Measurements from ENCODE around the gene NOM1. TPM values are rescaled to one million over a fixed set of nuclear protein-coding genes. Genes with fewer than 3 reads are reported as not detected.

NOM1 gene
- total RNA-seq, 3 donors from 2014 or later: 13.9 to 20.9 (median 15.9) TPM

DNA sequence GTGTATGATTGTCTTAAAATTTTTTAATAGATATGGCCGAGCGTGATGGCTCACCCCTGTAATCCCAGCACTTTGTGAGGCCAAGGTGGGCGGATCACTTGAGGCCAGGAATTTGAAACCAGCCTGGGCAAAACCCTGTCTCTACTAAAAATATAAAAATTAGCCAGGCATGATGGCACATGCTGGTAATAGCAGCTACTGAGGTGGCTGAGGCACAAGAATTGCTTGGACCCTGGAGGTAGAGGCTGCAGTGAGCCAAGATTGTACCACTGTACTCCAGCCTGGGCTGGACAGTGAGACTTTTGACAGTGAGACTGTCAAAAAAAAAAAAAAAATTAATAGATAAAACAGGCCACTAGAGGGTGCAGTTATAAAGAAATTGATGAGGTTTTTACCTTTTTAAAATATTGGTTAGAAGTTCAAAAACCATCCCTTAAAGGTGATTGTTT is 20.5 kb downstream of the NOM1 start:
- ATAC-seq (peak; percentile 62), DNase-seq (no peak)
- H3K9me3 ChIP-seq: no peaks in the 10 kb centered on the region
- peaks cover under 1% of the 10 kb centered on the region for H3K36me3 ChIP-seq (ENCODE audit: low read depth)
- H3K4me1 ChIP-seq (ENCODE audit: low read depth): no peaks in the 10 kb centered on the region
- TF ChIP-seq, protein P1, sequence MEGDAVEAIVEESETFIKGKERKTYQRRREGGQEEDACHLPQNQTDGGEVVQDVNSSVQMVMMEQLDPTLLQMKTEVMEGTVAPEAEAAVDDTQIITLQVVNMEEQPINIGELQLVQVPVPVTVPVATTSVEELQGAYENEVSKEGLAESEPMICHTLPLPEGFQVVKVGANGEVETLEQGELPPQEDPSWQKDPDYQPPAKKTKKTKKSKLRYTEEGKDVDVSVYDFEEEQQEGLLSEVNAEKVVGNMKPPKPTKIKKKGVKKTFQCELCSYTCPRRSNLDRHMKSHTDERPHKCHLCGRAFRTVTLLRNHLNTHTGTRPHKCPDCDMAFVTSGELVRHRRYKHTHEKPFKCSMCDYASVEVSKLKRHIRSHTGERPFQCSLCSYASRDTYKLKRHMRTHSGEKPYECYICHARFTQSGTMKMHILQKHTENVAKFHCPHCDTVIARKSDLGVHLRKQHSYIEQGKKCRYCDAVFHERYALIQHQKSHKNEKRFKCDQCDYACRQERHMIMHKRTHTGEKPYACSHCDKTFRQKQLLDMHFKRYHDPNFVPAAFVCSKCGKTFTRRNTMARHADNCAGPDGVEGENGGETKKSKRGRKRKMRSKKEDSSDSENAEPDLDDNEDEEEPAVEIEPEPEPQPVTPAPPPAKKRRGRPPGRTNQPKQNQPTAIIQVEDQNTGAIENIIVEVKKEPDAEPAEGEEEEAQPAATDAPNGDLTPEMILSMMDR (IDR thresholded peaks at IDR 0.05): no peak
- intact Hi-C loops (cut with DNase I, micrococcal nuclease): no loop called here
- no peak overlapping the region for H3K4me3 ChIP-seq

DNA sequence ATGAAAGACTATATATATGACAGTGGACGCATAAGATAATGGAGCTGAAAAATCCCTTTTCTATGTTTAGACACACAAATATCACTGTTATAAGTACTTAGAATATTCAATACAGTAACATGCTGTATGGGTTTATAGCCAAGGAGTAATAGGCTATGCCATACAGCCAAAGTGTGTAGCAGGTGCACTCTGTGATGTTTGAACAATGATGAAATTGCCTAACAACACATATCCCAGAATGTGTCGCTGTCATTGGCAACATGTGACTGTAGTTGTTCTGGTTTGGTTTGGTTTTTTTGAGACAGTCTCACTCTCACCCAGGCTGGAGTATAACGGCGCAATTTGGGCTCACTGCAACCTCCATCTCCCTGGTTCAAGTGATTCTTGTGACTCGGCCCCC is 26.1 kb downstream of the NOM1 start:
- peak; percentile 60 for ATAC-seq
- TF ChIP-seq, protein P1 (IDR thresholded peaks at IDR 0.05): no peak

DNA sequence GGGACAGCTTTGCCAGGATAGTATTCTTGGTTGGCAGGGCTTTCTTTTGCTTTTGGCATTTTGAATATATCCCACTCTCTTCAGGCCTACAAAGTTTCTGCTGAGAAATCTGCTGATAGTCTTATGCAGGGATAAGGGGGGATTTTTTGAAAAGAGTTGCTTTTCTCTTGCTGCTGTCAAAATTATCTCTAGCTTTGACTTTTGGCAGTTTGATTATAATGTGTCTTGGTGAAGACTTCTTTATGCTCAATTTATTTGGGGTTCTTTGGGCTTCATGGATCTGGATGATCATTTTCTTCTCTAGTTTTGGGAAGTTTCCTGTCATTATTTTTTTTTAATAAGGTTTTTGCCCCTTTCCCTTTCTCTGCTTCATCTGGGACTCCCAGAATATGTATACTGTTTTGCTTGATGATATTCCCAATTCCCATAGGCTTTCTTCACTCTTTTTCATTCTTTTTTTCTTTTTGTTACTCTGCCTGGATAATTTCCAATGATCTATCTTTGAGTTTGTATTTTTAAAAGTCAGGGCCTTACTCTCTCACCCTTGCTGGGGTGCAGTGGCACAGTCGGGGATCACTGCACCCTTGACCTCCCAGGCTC is 29.6 kb downstream of the NOM1 start:
- Histone ChIP-seq H3K9me3 (peaks cover 10% of the 10 kb centered on the region), H3K4me3 (no peak overlapping the region), H3K36me3 (ENCODE audit: low read depth) (no peaks in the 10 kb centered on the region), H3K4me1 (ENCODE audit: low read depth) (no peaks in the 10 kb centered on the region)
- intact Hi-C loops (cut with DNase I, micrococcal nuclease): no loop called here
- ATAC-seq (no peak), DNase-seq (no peak)
- TF ChIP-seq, protein P1 (IDR thresholded peaks at IDR 0.05): no peak

More for the DNA sequence above, 26.1 kb downstream of the NOM1 start:
- Histone ChIP-seq H3K36me3 (ENCODE audit: low read depth) (no peaks in the 10 kb centered on the region), H3K4me1 (ENCODE audit: low read depth) (no peaks in the 10 kb centered on the region), H3K4me3 (no peak overlapping the region), H3K9me3 (peaks cover 10% of the 10 kb centered on the region)
- intact Hi-C loops (cut with DNase I, micrococcal nuclease): no loop called here
- DNase-seq: no peak

DNA sequence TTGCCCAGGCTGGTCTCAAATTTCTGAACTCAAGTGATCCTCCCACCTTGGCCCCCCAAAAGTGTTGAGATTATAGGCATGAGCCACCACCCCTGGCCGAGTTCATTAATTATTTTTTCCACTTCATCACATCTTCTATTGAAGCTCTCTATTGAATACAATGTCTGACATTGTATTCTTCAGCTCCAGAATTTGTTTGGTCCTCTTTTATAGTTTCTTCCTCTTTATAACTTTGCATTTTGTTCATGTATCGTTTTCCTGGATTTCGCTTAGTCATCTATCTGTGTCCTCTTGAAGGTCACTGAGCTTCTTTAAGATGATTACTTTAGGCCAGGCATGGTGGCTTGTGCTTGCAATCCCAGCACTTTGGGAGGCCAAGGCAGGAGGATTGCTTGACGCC is 30.2 kb downstream of the NOM1 start:
- Histone ChIP-seq H3K4me1 (ENCODE audit: low read depth) (no peaks in the 10 kb centered on the region), H3K4me3 (no peak overlapping the region), H3K36me3 (ENCODE audit: low read depth) (no peaks in the 10 kb centered on the region), H3K9me3 (peaks cover 10% of the 10 kb centered on the region)
- ATAC-seq (no peak), DNase-seq (no peak)
- intact Hi-C loops (cut with DNase I, micrococcal nuclease): no loop called here
- TF ChIP-seq, protein P1 (IDR thresholded peaks at IDR 0.05): no peak

DNA sequence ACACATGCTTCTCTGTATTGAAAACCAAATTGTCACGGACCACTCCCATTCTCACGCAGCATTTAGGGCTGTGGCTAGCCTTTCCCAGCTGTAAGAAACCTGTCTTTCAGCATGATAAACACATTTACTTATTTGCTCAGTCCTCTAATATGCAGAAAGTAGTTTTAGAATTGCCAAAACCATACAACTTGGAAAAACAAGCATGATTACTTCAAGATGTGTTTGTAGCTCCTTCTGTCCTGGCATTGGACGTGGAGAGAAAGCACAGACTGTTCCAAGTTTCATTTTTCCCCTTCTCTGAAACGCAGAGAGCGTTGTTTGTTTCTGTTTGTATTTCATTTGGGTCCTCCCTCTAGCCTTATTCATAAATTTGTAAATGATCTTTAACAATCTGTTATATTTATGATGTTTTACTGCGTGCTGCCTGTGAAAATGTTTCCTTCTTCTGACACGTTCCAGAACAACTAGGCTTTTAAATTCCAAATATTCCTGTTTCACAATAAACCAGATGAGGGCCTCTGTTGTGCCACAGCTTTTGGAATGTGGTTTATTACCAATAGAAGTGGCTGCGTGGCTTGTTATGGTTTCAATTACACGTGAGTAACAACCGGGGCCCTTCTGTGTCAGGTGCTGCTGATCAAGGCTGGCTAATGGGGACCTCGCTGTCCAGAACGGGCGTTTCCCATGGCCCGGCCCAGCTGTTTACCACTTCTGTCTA is 34.8 kb downstream of the NOM1 start:
- intact Hi-C loops (cut with DNase I, micrococcal nuclease): no loop called here
- ATAC-seq (peak; percentile 39), DNase-seq (no peak)
- H3K4me3 ChIP-seq: no peak overlapping the region
- H3K36me3 ChIP-seq (ENCODE audit: low read depth): no peaks in the 10 kb centered on the region
- H3K9me3 ChIP-seq: peaks cover 3% of the 10 kb centered on the region
- TF ChIP-seq, protein P1 (IDR thresholded peaks at IDR 0.05): no peak
- no peaks in the 10 kb centered on the region for H3K4me1 ChIP-seq (ENCODE audit: low read depth)
